ENCODE measurements around the gene KIAA2012. TPM values are rescaled to one million over a fixed set of nuclear protein-coding genes. Genes with fewer than 3 reads are reported as not detected.

The KIAA2012 gene
- total RNA-seq, 1 donor from 2014 or later, result not detected

- ATAC-seq (ENCODE audit: low read depth), result no peak
- no peak overlapping the region for H3K4me3 Mint-ChIP-seq
- peaks cover 5% of the 10 kb centered on the region for H3K9me3 Mint-ChIP-seq
- intact Hi-C loops (cut with micrococcal nuclease), result no loop called here
- ChIA-PET CTCF (no interaction called here), POLR2A (interaction anchor here (0.7 kb wide), 1 partner anchor 8 kb away, joined by 7 read pairs; no protein-coding TSS in a partner anchor)
- H3K4me1 Mint-ChIP-seq, result no peaks in the 10 kb centered on the region
- H3K27ac Mint-ChIP-seq, result no peak overlapping the region
- TF ChIP-seq, protein P1, sequence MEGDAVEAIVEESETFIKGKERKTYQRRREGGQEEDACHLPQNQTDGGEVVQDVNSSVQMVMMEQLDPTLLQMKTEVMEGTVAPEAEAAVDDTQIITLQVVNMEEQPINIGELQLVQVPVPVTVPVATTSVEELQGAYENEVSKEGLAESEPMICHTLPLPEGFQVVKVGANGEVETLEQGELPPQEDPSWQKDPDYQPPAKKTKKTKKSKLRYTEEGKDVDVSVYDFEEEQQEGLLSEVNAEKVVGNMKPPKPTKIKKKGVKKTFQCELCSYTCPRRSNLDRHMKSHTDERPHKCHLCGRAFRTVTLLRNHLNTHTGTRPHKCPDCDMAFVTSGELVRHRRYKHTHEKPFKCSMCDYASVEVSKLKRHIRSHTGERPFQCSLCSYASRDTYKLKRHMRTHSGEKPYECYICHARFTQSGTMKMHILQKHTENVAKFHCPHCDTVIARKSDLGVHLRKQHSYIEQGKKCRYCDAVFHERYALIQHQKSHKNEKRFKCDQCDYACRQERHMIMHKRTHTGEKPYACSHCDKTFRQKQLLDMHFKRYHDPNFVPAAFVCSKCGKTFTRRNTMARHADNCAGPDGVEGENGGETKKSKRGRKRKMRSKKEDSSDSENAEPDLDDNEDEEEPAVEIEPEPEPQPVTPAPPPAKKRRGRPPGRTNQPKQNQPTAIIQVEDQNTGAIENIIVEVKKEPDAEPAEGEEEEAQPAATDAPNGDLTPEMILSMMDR (IDR thresholded peaks at IDR 0.05), result no peak
- peaks cover 27% of the 10 kb centered on the region for H3K27me3 Mint-ChIP-seq
- no peaks in the 10 kb centered on the region for H3K36me3 Mint-ChIP-seq (ENCODE audit: low read depth)
- DNase-seq, result no peak
Measured at GRCh38 chr2:202115479-202115971, 42.5 kb downstream of the KIAA2012 start.

DNA sequence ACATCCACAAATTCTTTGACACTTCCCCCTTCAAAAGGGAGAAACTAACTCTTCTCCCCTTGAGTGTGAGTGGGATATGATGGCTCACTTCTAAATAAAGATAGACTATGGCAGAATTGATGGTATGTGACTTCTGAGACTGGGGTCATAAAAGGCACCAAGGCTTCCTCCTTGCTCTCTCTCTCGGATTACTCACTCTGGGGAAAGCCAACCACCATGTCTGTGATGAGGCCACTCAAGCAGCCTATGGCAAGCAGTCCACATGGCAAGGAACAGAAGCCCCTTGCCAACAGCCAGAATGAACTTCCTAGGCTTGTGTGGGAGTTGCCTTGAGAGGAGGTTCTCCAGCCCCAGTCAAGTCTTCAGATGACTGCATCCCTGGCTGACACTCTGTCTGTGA, 43.6 kb downstream of the KIAA2012 start:
- H3K9me3 Mint-ChIP-seq, result peaks cover 6% of the 10 kb centered on the region
- no peak overlapping the region for H3K27ac Mint-ChIP-seq
- H3K27me3 Mint-ChIP-seq, result peaks cover 27% of the 10 kb centered on the region
- H3K4me1 Mint-ChIP-seq, result peaks cover 2% of the 10 kb centered on the region
- no peaks in the 10 kb centered on the region for H3K36me3 Mint-ChIP-seq (ENCODE audit: low read depth)
- ChIA-PET POLR2A (no interaction called here), CTCF (no interaction called here)
- H3K4me3 Mint-ChIP-seq, result no peak overlapping the region
- intact Hi-C loops (cut with micrococcal nuclease), result no loop called here
- DNase-seq (no peak), ATAC-seq (ENCODE audit: low read depth) (no peak)
- TF ChIP-seq, protein P1 (IDR thresholded peaks at IDR 0.05), result no peak

DNA sequence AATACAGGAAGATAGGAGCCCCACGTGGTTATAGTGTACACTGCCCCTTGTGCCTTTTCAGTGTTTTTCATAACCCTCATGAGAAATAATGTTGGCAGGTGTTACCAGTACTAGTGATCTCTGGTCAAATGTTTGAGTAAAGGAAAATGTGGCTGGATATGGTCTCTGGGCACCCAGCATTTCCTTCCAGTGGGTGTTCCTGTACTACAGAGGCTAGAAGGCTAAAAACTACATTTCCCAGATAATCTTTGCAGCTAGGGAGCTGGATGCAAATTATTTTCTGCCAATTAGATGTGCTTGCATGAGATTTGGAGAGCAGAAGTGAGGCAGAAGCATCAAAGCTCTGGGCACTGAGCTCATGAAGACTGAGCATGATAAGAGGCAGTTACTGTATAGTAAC, 45.1 kb downstream of the KIAA2012 start:
- CTCF ChIA-PET, result interaction anchor here (0.6 kb wide), 1 partner anchor 162 kb away, joined by 3 read pairs; no protein-coding TSS in a partner anchor
- Mint-ChIP-seq H3K36me3 (ENCODE audit: low read depth) (no peaks in the 10 kb centered on the region), H3K27ac (no peak overlapping the region), H3K9me3 (peaks cover 6% of the 10 kb centered on the region), H3K27me3 (peaks cover 20% of the 10 kb centered on the region), H3K4me3 (no peak overlapping the region), H3K4me1 (peaks cover 6% of the 10 kb centered on the region)
- ATAC-seq (ENCODE audit: low read depth) (no peak), DNase-seq (no peak)
- POLR2A ChIA-PET, result no interaction called here
- TF ChIP-seq, protein P1 (IDR thresholded peaks at IDR 0.05), result no peak
- intact Hi-C loops (cut with micrococcal nuclease), result no loop called here

DNA sequence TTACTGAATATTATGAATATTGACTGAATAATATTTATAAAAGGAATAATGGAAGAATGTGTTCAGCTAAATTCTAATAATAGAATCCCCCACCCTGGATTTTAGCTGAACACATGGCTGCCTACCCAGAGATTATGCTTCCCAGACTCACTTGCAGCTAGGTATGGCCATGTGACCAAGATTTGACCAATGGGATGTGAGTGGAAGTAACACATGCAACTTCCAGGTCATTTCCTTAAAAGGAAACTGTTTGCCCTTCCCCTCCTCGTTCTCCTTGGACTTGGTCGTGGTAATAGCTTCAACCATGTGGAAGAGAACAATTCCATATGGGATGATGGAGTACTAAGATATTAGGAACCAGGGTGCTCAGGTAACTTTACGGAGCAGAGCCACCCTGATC, 47.8 kb downstream of the KIAA2012 start:
- TF ChIP-seq, protein P1 (IDR thresholded peaks at IDR 0.05), result no peak
- Mint-ChIP-seq H3K4me1 (peaks cover 6% of the 10 kb centered on the region), H3K9me3 (peaks cover 6% of the 10 kb centered on the region), H3K27me3 (peaks cover 12% of the 10 kb centered on the region), H3K36me3 (ENCODE audit: low read depth) (no peaks in the 10 kb centered on the region), H3K4me3 (no peak overlapping the region), H3K27ac (no peak overlapping the region)
- ChIA-PET POLR2A (no interaction called here), CTCF (no interaction called here)
- no peak for ATAC-seq (ENCODE audit: low read depth)
- no peak for DNase-seq
- intact Hi-C loops (cut with micrococcal nuclease), result no loop called here

GRCh38 chr2:202121532-202122162, 48.6 kb downstream of the KIAA2012 start:
- H3K4me3 Mint-ChIP-seq, result no peak overlapping the region
- ChIA-PET POLR2A (no interaction called here), CTCF (no interaction called here)
- TF ChIP-seq, protein P1 (IDR thresholded peaks at IDR 0.05), result no peak
- peaks cover 6% of the 10 kb centered on the region for H3K4me1 Mint-ChIP-seq
- peaks cover 6% of the 10 kb centered on the region for H3K27me3 Mint-ChIP-seq
- no peaks in the 10 kb centered on the region for H3K36me3 Mint-ChIP-seq (ENCODE audit: low read depth)
- no peak overlapping the region for H3K27ac Mint-ChIP-seq
- no peak for DNase-seq
- H3K9me3 Mint-ChIP-seq, result peaks cover 6% of the 10 kb centered on the region
- peak; percentile 54 for ATAC-seq (ENCODE audit: low read depth)
- intact Hi-C loops (cut with micrococcal nuclease), result no loop called here

Data from activated B cell treated with CpG ODN at 0.5 μM for 24 hours (primary cell).